ENCODE measurements around the gene GPC5.

DNA sequence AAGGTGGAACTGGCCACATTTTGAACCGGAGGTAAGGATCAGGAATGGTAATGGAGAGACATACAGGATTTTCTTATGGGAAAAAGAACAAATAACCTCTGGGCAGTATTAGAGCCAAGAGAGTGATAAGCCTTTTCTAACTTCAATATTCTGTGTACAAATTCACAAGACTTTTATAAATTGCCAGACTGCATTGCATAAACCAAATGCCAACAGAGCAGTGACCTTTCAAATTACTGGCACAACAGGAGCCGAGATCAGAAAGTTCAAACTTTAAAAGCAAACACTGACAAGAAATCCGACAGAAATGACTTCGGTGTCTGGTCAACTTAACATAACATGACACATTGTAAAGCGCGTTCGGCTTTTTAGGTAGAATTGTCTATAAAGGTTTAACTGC, 737.1 kb downstream of the GPC5 start:
- TF ChIP-seq POLR2AphosphoS5 (IDR thresholded peaks at IDR 0.05; ENCODE audit: low read depth, low read length), result no peak
- TF ChIP-seq, protein P1, sequence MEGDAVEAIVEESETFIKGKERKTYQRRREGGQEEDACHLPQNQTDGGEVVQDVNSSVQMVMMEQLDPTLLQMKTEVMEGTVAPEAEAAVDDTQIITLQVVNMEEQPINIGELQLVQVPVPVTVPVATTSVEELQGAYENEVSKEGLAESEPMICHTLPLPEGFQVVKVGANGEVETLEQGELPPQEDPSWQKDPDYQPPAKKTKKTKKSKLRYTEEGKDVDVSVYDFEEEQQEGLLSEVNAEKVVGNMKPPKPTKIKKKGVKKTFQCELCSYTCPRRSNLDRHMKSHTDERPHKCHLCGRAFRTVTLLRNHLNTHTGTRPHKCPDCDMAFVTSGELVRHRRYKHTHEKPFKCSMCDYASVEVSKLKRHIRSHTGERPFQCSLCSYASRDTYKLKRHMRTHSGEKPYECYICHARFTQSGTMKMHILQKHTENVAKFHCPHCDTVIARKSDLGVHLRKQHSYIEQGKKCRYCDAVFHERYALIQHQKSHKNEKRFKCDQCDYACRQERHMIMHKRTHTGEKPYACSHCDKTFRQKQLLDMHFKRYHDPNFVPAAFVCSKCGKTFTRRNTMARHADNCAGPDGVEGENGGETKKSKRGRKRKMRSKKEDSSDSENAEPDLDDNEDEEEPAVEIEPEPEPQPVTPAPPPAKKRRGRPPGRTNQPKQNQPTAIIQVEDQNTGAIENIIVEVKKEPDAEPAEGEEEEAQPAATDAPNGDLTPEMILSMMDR (IDR thresholded peaks at IDR 0.05), result no peak
- TF ChIP-seq, protein P2, sequence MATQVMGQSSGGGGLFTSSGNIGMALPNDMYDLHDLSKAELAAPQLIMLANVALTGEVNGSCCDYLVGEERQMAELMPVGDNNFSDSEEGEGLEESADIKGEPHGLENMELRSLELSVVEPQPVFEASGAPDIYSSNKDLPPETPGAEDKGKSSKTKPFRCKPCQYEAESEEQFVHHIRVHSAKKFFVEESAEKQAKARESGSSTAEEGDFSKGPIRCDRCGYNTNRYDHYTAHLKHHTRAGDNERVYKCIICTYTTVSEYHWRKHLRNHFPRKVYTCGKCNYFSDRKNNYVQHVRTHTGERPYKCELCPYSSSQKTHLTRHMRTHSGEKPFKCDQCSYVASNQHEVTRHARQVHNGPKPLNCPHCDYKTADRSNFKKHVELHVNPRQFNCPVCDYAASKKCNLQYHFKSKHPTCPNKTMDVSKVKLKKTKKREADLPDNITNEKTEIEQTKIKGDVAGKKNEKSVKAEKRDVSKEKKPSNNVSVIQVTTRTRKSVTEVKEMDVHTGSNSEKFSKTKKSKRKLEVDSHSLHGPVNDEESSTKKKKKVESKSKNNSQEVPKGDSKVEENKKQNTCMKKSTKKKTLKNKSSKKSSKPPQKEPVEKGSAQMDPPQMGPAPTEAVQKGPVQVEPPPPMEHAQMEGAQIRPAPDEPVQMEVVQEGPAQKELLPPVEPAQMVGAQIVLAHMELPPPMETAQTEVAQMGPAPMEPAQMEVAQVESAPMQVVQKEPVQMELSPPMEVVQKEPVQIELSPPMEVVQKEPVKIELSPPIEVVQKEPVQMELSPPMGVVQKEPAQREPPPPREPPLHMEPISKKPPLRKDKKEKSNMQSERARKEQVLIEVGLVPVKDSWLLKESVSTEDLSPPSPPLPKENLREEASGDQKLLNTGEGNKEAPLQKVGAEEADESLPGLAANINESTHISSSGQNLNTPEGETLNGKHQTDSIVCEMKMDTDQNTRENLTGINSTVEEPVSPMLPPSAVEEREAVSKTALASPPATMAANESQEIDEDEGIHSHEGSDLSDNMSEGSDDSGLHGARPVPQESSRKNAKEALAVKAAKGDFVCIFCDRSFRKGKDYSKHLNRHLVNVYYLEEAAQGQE (IDR thresholded peaks at IDR 0.05; ENCODE audit: insufficient read depth in 1 of 2, low read depth in 2 of 2, low read length in 1 of 2), result no peak
